Mononuclear cell (primary cell): ENCODE data around the gene OR9A4. TPM values are rescaled to one million over a fixed set of nuclear protein-coding genes. Genes with fewer than 3 reads are reported as not detected.

Source experiments
- H3K27me3 ChIP-seq: 2 replicates; pipeline ENCODE4 v1.6.0; 2011; ENCODE audit warnings: low read length, control low read depth; ENCODE audit not compliant: insufficient read depth
- H3K4me1 ChIP-seq: 2 replicates; pipeline ENCODE4 v1.5.1; 2011; ENCODE audit warnings: mild to moderate bottlenecking, low read length, control low read depth; ENCODE audit not compliant: insufficient read depth
- H3K4me3 ChIP-seq: 2 replicates; pipeline ENCODE4 v1.5.1; 2011; ENCODE audit warnings: mild to moderate bottlenecking, low read length, moderate library complexity
- H3K9me3 ChIP-seq: 2 replicates; pipeline ENCODE4 v1.5.1; 2011; ENCODE audit warnings: low read depth, mild to moderate bottlenecking, control low read depth, low read length
- total RNA-seq: library from RNA; depleted of rRNA; stranded (reverse); fragments of >200 nt; gene quantifications from one replicate; pipeline ENCODE4 v1.2.3, GENCODE V29; 2012

The OR9A4 gene
- total RNA-seq, 1 donor: not detected

GRCh38 chr7:141960687-141961422, 44.7 kb downstream of the OR9A4 start:
- no peak overlapping the region for H3K4me3 ChIP-seq
- no peaks in the 10 kb centered on the region for H3K9me3 ChIP-seq
- H3K4me1 ChIP-seq: peaks cover 31% of the 10 kb centered on the region
- H3K27me3 ChIP-seq: no peaks in the 10 kb centered on the region

Other genes with a start within 250 kb of the OR9A4 start
- gene DENND11, start 214.2 kb upstream of the OR9A4 start, total RNA-seq: 46.7 TPM
- 0.31 TPM for gene WEE2, start 208.0 kb upstream of the OR9A4 start, total RNA-seq
- 94.9 TPM for gene SSBP1, start 178.0 kb upstream of the OR9A4 start, total RNA-seq
- gene TAS2R3, start 152.3 kb upstream of the OR9A4 start, total RNA-seq: 0.73 TPM
- gene TAS2R4, start 139.7 kb upstream of the OR9A4 start, total RNA-seq: 0.31 TPM
- 0.10 TPM for gene TAS2R5, start 126.2 kb upstream of the OR9A4 start, total RNA-seq
- 0.10 TPM for gene PRSS37, start 74.9 kb upstream of the OR9A4 start, total RNA-seq
- 3.6 TPM for gene CLEC5A, start 30.6 kb downstream of the OR9A4 start, total RNA-seq
- gene TAS2R38, start 57.4 kb downstream of the OR9A4 start, total RNA-seq: 0.42 TPM
- 3.8 TPM for gene MGAM, start 79.5 kb downstream of the OR9A4 start, total RNA-seq
- gene MGAM2, start 195.3 kb downstream of the OR9A4 start, total RNA-seq: 0.10 TPM